DOHH2 (cell line): ENCODE results near the gene SULT1B1.

Experiments
- H3F3A ChIP-seq: fragments of 200-600 bp; sonication (generic), shearing (Covaris generic); 2 replicates; pipeline ENCODE4 v1.6.0; 2016; ENCODE audit warnings: antibody characterized with exemption, mild to moderate bottlenecking; ENCODE audit not compliant: control insufficient read depth, insufficient read depth
- H3K27ac ChIP-seq: fragments of 200-600 bp; sonication (generic); 2 replicates; pipeline ENCODE4 v1.5.1; 2014; ENCODE audit warnings: low read depth, mild to moderate bottlenecking, low read length, moderate library complexity
- H3K27me3 ChIP-seq: fragments of 200-600 bp; sonication (generic); 2 replicates; pipeline ENCODE4 v1.6.1; 2014; ENCODE audit warnings: mild to moderate bottlenecking, low read length, mixed read lengths; ENCODE audit not compliant: control insufficient read depth
- H3K36me3 ChIP-seq: fragments of 200-600 bp; sonication (generic); 2 replicates; pipeline ENCODE4 v1.6.1; 2014; ENCODE audit warnings: mild to moderate bottlenecking, low read length, moderate library complexity, mixed read lengths; ENCODE audit not compliant: control insufficient read depth
- H3K4me1 ChIP-seq: fragments of 200-600 bp; sonication (generic); 2 replicates; pipeline ENCODE4 v1.6.1; 2014; ENCODE audit warnings: mild to moderate bottlenecking, low read length, mixed read lengths; ENCODE audit not compliant: control insufficient read depth
- H3K4me2 ChIP-seq: fragments of 200-600 bp; sonication (generic); 2 replicates; pipeline ENCODE4 v1.6.0; 2014; ENCODE audit warnings: mild to moderate bottlenecking, low read length, moderate library complexity
- H3K4me3 ChIP-seq: fragments of 200-600 bp; sonication (generic); 2 replicates; pipeline ENCODE4 v1.5.1; 2014; ENCODE audit warnings: mild to moderate bottlenecking, low read length, mixed read lengths
- H3K79me2 ChIP-seq: fragments of 200-600 bp; sonication (generic); 2 replicates; pipeline ENCODE4 v1.6.1; 2014; ENCODE audit warnings: mild to moderate bottlenecking, low read length, mixed read lengths; ENCODE audit not compliant: control insufficient read depth
- H3K9me2 ChIP-seq: fragments of 200-600 bp; sonication (generic); replicated peaks from 2 replicates; pipeline ENCODE4 v1.6.1; 2014; ENCODE audit warnings: mild to moderate bottlenecking, low read length, mixed read lengths; ENCODE audit not compliant: control insufficient read depth
- H3K9me3 ChIP-seq: fragments of 200-600 bp; sonication (generic); 2 replicates; pipeline ENCODE4 v1.6.1; 2014; ENCODE audit warnings: antibody characterized with exemption, low read length, mixed read lengths; ENCODE audit not compliant: control insufficient read depth, insufficient read depth
- H4K20me1 ChIP-seq: fragments of 200-600 bp; sonication (generic); 2 replicates; pipeline ENCODE4 v1.6.0; 2014; ENCODE audit warnings: low read depth, mild to moderate bottlenecking, antibody characterized with exemption, low read length, moderate library complexity; ENCODE audit not compliant: control insufficient read depth, insufficient read depth
- EZH2phosphoT487 ChIP-seq: fragments of 200-600 bp; sonication (generic); IDR thresholded peaks from 2 replicates; pipeline ENCODE4 v1.6.1; 2017; ENCODE audit warnings: borderline replicate concordance, mild to moderate bottlenecking, antibody characterized with exemption, low read length, moderate library complexity, mixed read lengths
- TF ChIP-seq, protein P1 (sequence below): fragments of 200-600 bp; sonication (generic); IDR thresholded peaks from one replicate; pipeline ENCODE4 v1.5.1; 2014; ENCODE audit warnings: antibody characterized with exemption, mild to moderate bottlenecking, low read depth, low read length; ENCODE audit not compliant: poor library complexity, severe bottlenecking

SULT1B1 gene

DNA sequence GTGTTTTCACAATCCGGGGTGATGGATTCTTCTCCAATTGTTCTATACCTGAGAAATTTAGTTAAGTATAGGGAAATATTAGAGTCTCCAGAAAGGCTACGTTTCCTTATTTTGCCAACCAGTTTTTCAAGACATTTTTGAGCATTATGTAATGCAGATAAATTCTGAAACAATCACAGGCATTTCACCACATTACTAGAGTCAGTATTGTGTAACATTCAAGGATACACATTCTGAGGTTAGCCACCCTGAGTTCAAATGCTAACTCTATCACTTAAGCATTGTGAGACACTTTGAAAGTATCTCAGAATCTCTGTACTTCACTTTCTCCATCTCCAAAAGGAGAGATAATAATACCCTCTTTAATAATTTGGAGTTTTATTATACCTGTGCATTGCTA, 10.6 kb downstream of the SULT1B1 start:
- no peak for TF ChIP-seq EZH2phosphoT487
- TF ChIP-seq, protein P1, sequence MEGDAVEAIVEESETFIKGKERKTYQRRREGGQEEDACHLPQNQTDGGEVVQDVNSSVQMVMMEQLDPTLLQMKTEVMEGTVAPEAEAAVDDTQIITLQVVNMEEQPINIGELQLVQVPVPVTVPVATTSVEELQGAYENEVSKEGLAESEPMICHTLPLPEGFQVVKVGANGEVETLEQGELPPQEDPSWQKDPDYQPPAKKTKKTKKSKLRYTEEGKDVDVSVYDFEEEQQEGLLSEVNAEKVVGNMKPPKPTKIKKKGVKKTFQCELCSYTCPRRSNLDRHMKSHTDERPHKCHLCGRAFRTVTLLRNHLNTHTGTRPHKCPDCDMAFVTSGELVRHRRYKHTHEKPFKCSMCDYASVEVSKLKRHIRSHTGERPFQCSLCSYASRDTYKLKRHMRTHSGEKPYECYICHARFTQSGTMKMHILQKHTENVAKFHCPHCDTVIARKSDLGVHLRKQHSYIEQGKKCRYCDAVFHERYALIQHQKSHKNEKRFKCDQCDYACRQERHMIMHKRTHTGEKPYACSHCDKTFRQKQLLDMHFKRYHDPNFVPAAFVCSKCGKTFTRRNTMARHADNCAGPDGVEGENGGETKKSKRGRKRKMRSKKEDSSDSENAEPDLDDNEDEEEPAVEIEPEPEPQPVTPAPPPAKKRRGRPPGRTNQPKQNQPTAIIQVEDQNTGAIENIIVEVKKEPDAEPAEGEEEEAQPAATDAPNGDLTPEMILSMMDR = no peak
- H3K9me2 ChIP-seq = no peaks in the 10 kb centered on the region

DNA sequence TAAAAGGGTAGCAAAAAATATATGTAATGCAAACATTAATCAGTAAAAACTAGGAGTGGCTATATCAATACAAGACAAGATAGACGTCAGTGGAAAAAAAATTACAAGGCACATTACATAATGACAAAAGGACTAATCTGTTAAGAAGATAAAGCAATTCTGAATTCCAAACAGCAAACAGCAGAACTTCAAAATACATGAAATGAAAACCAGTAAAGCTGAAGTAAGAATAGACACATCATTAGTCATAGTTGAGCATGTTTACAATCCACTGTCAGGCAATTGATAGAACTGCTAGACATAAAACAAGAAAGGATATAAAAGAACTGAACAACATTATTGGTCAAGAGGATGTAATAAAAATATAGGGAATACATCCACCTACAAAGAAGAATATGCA, 12.2 kb downstream of the SULT1B1 start:
- Histone ChIP-seq H3K4me3 (no peak overlapping the region), H3K4me2 (no peak overlapping the region), H3K9me3 (no peaks in the 10 kb centered on the region), H3K79me2 (no peaks in the 10 kb centered on the region), H3K4me1 (no peaks in the 10 kb centered on the region), H3K36me3 (no peaks in the 10 kb centered on the region), H3F3A (no peaks in the 10 kb centered on the region), H3K27ac (no peak overlapping the region), H3K9me2 (no peaks in the 10 kb centered on the region), H4K20me1 (no peaks in the 10 kb centered on the region), H3K27me3 (no peaks in the 10 kb centered on the region)
- TF ChIP-seq, protein P1 = no peak
- no peak for TF ChIP-seq EZH2phosphoT487

More for the DNA sequence above, 10.6 kb downstream of the SULT1B1 start:
- no peaks in the 10 kb centered on the region for H3K36me3 ChIP-seq
- no peak overlapping the region for H3K4me2 ChIP-seq
- H3F3A ChIP-seq = no peaks in the 10 kb centered on the region
- H3K27ac ChIP-seq = no peak overlapping the region
- H4K20me1 ChIP-seq = no peaks in the 10 kb centered on the region
- no peak overlapping the region for H3K4me3 ChIP-seq
- no peaks in the 10 kb centered on the region for H3K27me3 ChIP-seq
- no peaks in the 10 kb centered on the region for H3K79me2 ChIP-seq
- H3K4me1 ChIP-seq = no peaks in the 10 kb centered on the region
- no peaks in the 10 kb centered on the region for H3K9me3 ChIP-seq

DNA sequence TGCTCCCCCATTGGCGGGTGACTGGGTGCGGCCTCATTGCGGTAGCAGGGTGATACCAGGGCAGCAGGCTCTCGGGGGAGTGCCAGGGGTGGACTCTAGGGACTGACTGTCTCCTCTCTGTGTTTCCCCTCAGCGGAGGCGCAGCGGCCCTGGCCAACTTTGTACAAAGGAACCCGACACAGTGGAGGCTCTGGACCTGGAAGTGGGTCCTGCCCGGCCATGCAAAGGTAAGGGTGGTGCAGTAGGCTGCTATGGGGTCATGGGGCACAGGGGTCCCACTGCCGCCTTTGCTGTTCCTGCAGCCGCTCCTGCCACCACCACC, 16.3 kb downstream of the SULT1B1 start:
- Histone ChIP-seq H3K79me2 (no peaks in the 10 kb centered on the region), H4K20me1 (no peaks in the 10 kb centered on the region), H3K4me1 (no peaks in the 10 kb centered on the region), H3K9me3 (no peaks in the 10 kb centered on the region), H3K27me3 (no peaks in the 10 kb centered on the region), H3K36me3 (no peaks in the 10 kb centered on the region), H3F3A (no peaks in the 10 kb centered on the region), H3K9me2 (no peaks in the 10 kb centered on the region), H3K27ac (no peak overlapping the region), H3K4me2 (no peak overlapping the region), H3K4me3 (no peak overlapping the region)
- no peak for TF ChIP-seq EZH2phosphoT487
- TF ChIP-seq, protein P1 = no peak
